HG02678 (cell line): Measurements from ENCODE around the gene GREM1.

ENCODE experiments used
- ATAC-seq: cut with Tn5 transposase; IDR thresholded peaks from one replicate; pipeline ENCODE4 v1.9.1; 2021; ENCODE audit warnings: mild to moderate bottlenecking, moderate library complexity; ENCODE audit not compliant: unreplicated experiment

The GREM1 gene

GRCh38 chr15:32775103-32775502 lies 57.3 kb downstream of the GREM1 start:
- no peak for ATAC-seq

- no peak for ATAC-seq
Measured at GRCh38 chr15:32778391-32779176, 60.8 kb downstream of the GREM1 start.

- ATAC-seq = no peak
Measured at GRCh38 chr15:32781781-32782180, 64.0 kb downstream of the GREM1 start.

GRCh38 chr15:32784581-32784980 lies 66.8 kb downstream of the GREM1 start:
- ATAC-seq = no peak

GRCh38 chr15:32786906-32787305 lies 69.1 kb downstream of the GREM1 start:
- ATAC-seq = no peak

- no peak for ATAC-seq
Measured at GRCh38 chr15:32787949-32788348, 70.1 kb downstream of the GREM1 start.

GRCh38 chr15:32790352-32790999 lies 72.7 kb downstream of the GREM1 start:
- ATAC-seq = no peak

- no peak for ATAC-seq
Measured at GRCh38 chr15:32792436-32792835, 74.6 kb downstream of the GREM1 start.
